Kidney epithelial cell (primary cell): ENCODE data around the gene DHH. TPM values are rescaled to one million over a fixed set of nuclear protein-coding genes. Genes with fewer than 3 reads are reported as not detected.
"Not testable (repeated sequence)": the region's sequence is repeated elsewhere in the genome, so short reads cannot be mapped to it uniquely, and the experiment has no call there.

Experiments
- DNase-seq: peaks from one replicate; pipeline ENCODE4 v3.0.0-alpha.2; 2010; ENCODE audit warnings: low read depth
- H3K27me3 ChIP-seq: 2 replicates; pipeline ENCODE4 v1.6.0; 2011; ENCODE audit warnings: low read length; ENCODE audit not compliant: control insufficient read depth, insufficient read depth
- H3K36me3 ChIP-seq: 2 replicates; pipeline ENCODE4 v1.5.1; 2011; ENCODE audit warnings: low read length; ENCODE audit not compliant: control insufficient read depth, insufficient read depth
- H3K4me3 ChIP-seq: 2 replicates; pipeline ENCODE4 v1.5.1; 2011; ENCODE audit warnings: low read depth, mild to moderate bottlenecking, control low read depth, low read length
- total RNA-seq: library from RNA; depleted of rRNA; stranded (reverse); fragments of >200 nt; gene quantifications from 2 replicates; pipeline ENCODE4 v1.2.3, GENCODE V29; 2015
- TF ChIP-seq, protein P1 (sequence below): IDR thresholded peaks from 2 replicates; pipeline ENCODE4 v1.5.1; 2011; ENCODE audit warnings: mild to moderate bottlenecking, moderate library complexity, low read length, control low read depth, inconsistent platforms; ENCODE audit not compliant: insufficient read depth, poor library complexity, severe bottlenecking

Gene DHH
- total RNA-seq, 1 donor from 2014 or later: 0.04 TPM

DNA sequence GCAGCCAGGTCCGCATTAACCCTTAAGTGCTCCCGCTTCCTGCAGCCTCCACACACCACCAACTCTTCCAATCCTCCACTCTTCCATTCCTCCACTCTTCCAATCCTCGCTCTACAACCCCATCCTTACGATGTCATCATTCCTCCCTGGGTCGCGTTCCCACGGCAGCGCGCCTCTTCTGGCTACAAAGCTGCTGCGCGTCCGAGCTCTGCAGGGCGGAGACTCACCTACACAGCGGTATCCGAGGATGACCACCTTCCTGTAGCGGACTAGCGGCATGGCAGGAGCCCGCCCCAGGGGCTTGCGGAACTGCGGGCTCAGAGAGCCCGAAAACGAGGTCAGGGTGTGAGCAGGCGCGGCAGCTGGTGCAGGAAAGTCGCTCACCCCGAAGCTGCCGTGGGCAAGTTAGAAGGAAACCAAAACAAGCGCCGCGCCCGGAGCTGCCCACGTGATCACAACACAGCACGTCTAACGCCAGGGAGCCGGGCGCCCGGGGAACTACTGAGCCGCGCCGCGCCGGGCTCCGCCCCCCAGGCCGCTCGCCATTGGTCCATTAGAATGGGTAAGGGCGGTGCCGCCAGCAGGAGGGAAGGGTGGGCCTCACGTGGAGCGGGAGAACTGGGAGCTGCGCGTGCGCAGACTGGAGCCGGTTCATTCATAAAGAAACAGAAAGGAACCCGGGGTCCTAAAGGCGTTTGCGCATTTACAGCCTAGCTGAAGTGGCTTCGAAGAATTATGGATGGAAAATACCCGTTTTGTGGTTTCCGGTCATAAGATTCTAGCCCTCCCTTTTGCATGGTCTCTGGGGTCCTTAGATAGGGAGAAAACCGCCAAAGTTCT, 24.9 kb downstream of the DHH start, which contains the start of gene RHEBL1:
Gene RHEBL1, minus strand, starts transcription at position 473 of the 840 bp plus-strand sequence. Its CDS starts 194 bp downstream, at position 279.
- Histone ChIP-seq H3K27me3 (no peaks in the 10 kb centered on the region), H3K36me3 (no peaks in the 10 kb centered on the region), H3K4me3 (peak within 1 kb of the TSS; percentile 73)
- TF ChIP-seq, protein P1, sequence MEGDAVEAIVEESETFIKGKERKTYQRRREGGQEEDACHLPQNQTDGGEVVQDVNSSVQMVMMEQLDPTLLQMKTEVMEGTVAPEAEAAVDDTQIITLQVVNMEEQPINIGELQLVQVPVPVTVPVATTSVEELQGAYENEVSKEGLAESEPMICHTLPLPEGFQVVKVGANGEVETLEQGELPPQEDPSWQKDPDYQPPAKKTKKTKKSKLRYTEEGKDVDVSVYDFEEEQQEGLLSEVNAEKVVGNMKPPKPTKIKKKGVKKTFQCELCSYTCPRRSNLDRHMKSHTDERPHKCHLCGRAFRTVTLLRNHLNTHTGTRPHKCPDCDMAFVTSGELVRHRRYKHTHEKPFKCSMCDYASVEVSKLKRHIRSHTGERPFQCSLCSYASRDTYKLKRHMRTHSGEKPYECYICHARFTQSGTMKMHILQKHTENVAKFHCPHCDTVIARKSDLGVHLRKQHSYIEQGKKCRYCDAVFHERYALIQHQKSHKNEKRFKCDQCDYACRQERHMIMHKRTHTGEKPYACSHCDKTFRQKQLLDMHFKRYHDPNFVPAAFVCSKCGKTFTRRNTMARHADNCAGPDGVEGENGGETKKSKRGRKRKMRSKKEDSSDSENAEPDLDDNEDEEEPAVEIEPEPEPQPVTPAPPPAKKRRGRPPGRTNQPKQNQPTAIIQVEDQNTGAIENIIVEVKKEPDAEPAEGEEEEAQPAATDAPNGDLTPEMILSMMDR: no peak
- DNase-seq: peak; percentile 76

DNA sequence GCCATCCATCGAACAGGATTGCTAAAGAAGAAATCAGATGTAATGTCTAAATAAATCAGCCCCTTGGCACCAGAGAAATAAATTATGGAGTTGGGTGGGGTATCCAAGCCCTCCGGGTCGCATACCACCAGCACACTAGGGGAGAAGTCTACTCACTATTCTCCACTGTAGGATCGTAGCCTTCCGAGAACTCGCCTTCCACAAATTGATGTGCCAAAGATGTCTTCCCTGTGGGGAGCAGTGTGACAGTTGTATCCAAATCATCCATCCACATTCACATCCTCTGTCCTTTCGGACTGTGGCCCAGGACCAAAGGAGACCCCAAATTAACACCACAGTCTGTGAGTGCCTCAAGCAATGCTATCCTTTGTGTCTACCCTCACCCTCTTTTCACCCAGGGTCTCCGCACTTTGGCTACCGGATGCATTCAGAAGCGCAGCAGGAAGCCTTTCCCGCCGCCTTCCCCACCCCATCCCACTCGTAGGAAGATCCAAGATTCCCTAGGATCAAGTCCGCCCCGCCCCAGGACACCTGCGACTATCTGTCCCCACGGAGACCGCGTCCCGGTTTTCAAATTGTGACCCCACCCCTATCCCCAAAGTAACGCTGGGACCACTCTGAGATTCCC, 25.6 kb downstream of the DHH start:
- TF ChIP-seq, protein P1: no peak

DNA sequence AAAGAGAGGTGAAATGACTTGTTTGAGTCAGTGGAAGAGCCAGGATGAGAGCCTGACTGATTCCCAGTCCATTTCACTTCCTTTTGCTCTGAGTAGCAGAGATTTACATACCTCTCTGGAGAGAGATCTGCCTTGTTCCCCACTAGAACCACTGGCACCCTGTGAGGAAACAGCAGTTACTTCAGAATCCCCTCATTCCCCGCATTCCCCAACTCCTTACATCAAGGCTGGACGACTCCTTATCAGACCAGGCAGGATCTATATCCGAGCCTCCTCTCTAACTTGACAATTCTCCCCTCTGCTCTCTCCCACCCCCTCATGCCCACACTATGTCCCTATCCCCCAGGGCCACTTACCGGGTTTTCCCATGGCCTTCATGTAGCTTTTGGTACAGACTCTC, 28.5 kb downstream of the DHH start:
- Histone ChIP-seq H3K27me3 (no peaks in the 10 kb centered on the region), H3K4me3 (no peak overlapping the region), H3K36me3 (no peaks in the 10 kb centered on the region)
- DNase-seq: no peak
- TF ChIP-seq, protein P1: no peak

More for the DNA sequence above, 25.6 kb downstream of the DHH start:
- Histone ChIP-seq H3K36me3 (no peaks in the 10 kb centered on the region), H3K27me3 (no peaks in the 10 kb centered on the region), H3K4me3 (peak overlapping the region; percentile 73)
- no peak for DNase-seq

DNA sequence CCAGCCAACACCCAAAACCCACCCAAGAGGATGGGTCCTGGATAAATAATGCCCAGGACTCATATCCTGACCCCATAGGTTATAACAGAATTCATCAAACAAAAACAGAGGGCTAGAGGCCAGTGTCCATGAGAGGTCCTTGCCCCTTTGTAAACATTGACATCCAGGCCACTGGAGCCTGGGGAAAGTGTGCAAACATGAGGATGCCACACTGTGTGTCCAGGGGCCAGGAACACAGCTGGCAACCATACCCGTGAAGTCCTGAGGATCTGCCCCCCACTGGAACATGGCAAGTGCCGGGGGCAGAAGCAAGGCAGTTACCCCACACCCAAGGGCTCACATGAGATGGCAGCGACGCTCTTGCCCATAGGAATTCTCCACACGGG, 29.8 kb downstream of the DHH start:
- Histone ChIP-seq H3K27me3 (no peaks in the 10 kb centered on the region), H3K4me3 (no peak overlapping the region), H3K36me3 (no peaks in the 10 kb centered on the region)
- TF ChIP-seq, protein P1: no peak
- no peak for DNase-seq

DNA sequence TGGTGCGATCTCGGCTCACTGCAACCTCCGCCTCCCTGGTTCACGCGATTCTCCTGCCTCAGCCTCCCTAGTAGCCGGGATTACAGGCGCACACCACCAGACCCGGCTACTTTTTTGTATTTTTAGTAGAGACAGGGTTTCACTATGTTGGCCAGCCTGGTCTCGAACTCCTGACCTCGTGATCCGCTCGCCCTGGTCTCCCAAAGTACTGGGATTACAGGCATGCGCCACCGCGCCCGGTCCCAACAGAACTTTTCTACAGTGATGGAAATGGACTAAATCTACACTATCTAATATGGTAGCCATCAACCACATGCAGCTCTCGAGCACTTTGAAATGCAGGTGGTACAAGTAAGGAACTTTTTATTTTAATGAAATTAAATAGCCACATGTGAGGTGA, 32.7 kb downstream of the DHH start:
- not testable (repeated sequence) for H3K36me3 ChIP-seq, H3K27me3 ChIP-seq, DNase-seq, H3K4me3 ChIP-seq

DNA sequence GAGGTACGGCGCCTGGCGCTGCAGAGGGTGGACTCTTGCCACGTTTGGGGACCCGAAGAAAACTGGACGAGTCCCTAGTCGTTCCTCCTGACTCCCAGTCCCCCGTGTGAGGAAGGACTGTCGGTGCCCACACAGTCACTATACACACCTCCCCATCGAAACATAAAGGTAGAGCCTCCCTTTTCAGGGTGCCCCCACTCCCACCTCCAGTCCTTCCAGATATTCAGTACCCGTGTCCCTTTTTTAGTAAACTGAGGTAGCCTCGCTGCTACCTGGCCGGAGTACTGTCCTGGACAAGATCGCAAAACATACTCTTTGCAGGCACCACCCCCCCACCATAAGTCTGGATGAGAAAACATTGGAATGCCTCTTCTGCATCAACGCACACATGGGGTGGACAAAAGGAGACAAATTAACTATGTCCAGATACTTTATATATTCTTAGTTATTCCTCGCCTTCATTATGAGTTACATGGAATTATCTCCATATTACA, 33.4 kb downstream of the DHH start:
- TF ChIP-seq, protein P1: no peak
- peak overlapping the region; percentile 97 for H3K4me3 ChIP-seq
- H3K27me3 ChIP-seq: no peaks in the 10 kb centered on the region
- DNase-seq: no peak
- H3K36me3 ChIP-seq: peaks cover 1% of the 10 kb centered on the region
